Stimulated activated CD8-positive, alpha-beta memory T cell treated with anti-CD3 and anti-CD28 coated beads, Interleukin-4, amount 100 ng/mL, for 4 hours (primary cell): ENCODE data around the gene NEDD4.
"Not testable (repeated sequence)": the region's sequence is repeated elsewhere in the genome, so short reads cannot be mapped to it uniquely, and the experiment has no call there.

Experiments used
- DNase-seq, 2 donors: peaks; one replicate each; pipeline ENCODE4 v3.0.0-alpha.2; 2020; ENCODE audit warnings: low read depth in 2 of 2, low spot score in 1 of 2

The NEDD4 gene

DNA sequence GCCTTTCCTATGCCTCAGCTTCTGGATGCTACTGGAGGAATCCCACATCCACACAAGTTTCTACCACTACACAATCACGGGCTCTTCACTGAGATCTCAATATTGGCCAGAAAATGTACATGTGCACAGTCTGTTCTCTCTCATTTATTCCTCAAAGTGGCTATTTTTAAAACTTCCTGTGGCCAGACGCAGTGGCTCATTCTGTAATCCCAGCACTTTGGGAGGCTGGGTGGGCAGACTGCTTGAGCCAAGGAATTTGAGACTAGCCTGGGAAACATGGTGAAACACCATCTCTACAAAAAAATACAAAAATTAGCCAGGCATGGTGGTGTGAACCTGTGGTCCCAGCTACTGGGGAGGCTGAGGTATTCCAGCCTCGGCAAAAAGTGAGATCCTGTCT, 159.1 kb downstream of the NEDD4 start:
- no peak for DNase-seq

DNA sequence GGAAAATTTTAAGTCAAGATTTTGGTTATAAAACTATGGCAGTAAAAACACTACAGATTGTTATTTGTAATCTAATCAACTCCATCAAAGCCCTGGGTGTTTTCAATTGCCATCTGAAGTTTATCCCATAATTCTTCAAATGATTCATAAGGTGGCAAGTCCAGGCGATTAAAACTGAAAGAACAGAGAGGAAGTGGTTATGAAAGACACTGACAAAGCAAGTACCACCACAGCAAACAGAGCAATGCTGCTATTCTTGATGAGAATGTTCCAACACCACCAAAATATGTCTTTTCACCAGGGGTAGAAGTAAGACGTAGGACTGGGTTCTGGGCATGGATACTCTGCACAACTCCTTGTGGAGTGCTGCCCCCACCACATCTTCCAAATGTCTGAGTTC, 163.6 kb downstream of the NEDD4 start:
- DNase-seq: no peak

DNA sequence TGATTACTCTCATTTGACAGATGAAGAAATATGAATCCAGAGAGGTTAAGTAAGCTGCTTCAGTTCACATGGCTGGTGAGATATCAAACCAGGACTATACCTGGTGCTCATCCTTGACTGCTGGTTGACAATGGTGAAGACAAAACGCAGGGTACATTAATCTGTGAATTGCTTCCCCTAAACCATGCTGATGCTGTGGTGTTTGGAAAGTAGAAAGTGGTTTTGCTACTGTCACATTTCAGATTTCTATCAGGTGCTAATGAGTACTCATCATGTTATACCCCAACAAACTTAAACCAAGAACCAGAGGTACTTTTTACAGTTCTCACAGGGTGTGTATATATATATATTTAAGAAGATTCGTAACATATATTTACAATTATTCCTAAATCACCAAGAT, 165.5 kb downstream of the NEDD4 start:
- DNase-seq: no peak

GRCh38 chr15:55827204-55827603, 166.2 kb downstream of the NEDD4 start:
- no peak for DNase-seq

- no peak for DNase-seq
Measured at GRCh38 chr15:55824857-55825613, 168.4 kb downstream of the NEDD4 start.

GRCh38 chr15:55823699-55824340, 169.6 kb downstream of the NEDD4 start:
- no peak for DNase-seq

DNA sequence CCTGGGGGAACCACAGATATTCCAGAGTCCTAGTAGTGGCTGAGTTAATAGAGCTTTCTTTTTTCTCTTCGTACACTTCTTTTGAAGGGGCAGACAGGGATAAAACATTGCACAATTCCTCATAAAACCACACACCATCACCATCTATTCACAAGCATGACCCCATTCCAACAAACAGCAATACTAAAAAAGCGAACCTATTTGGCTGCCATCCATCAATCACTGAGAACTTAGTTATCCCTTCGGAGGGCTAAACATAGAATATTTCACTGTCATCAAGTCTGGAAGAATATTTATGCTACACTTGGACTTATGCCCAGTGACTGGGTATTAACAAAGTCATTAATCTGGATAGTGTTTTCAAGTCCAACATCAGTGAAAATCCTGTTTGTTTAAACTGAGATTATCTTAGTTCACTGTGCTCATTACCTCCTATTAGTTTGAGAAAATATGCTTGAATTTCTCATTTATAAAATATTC, 170.2 kb downstream of the NEDD4 start:
- no peak for DNase-seq

GRCh38 chr15:55821740-55822139, 171.7 kb downstream of the NEDD4 start:
- not testable (repeated sequence) for DNase-seq

- DNase-seq: no peak
Measured at GRCh38 chr15:55820043-55820442, 173.4 kb downstream of the NEDD4 start.

GRCh38 chr15:55819397-55820034, 173.9 kb downstream of the NEDD4 start:
- no peak for DNase-seq

- no peak for DNase-seq
Measured at GRCh38 chr15:55816017-55816416, 177.4 kb downstream of the NEDD4 start.

DNA sequence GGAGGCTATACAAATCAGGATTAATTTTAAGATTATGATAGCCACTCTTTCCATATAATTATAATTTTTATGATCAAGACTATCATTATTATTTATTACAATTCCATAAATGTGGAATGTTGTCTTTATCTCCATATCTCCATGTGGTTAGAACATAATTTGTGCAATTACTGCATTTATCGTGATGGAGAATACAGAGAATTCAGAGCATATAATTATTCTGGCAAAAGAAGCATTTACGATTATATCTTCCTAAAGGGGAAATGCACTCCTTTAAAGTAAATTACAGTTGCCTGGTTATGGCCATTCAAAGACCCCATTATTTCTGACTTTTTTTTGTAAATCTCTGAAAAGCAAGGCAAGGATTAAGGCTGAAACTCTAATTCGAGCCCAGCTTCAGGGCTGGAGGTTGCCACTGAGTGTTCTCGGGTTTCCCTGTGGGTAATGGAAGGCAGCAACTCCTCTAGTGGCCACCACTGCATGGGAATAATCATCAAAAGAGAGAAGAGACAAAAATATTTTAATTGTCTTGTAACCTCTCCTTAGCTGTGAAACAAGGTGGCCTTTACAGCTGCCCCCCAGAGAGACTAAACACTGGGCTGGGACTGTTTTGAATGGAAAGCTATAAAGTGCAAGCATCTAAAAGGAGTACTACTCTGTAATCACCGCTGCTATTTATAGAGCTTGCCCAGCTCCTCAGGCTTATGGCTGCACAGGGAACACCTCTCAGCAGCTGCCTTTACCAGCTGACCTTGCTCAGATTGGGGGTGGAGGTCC, 190.6 kb downstream of the NEDD4 start:
- no peak for DNase-seq

DNA sequence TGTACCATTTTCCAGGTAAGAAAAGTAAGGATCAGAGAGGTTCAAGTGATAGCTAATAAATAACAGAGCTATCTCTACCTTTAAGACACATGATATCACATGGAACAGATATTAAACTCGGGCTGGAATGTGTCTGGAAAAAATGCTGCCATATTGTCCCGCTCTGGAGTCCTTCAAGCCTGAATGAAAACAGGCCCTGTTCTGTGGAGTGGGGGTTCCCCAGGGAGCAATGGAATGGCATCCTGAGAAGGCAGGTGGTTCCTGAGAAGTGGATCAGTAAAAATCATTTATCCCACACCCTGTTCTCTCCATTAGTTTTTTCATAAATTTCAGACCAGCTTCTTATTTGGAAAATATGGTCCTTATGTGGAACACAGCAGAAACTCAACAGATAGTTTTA, 193.2 kb downstream of the NEDD4 start:
- DNase-seq: no peak

- no peak for DNase-seq
Measured at GRCh38 chr15:55799291-55800212, 193.9 kb downstream of the NEDD4 start.

DNA sequence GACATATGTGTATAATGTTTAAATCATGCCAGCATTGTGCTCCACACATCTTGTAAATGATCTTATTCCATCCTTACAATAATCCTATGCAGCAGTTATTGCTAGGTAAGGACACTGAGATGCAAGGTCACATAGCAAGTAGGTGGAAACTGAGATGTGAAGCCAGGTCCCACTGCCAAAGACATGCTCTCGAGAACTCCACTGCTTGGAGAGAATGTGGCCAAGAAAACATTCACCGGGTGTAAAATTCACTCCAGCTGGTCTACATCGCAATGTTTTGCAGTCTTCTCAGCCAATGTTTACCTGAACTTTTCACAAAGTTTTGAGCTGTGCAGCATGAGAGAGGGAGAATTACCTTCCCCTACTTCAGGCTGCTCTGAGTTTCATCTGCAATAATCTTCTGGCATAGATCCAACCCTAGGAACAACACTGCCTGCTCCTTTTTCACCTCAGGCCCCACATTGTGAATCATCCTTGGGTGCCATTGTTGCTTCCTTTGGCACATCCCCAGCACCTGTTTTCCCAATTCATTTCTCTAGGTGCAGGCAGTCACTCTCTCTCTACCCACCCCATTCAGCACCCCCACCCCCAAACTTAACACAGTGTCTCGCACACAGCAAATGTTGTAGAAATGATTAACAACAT, 197.0 kb downstream of the NEDD4 start:
- no peak for DNase-seq

GRCh38 chr15:55795031-55795430, 198.4 kb downstream of the NEDD4 start:
- DNase-seq: no peak

- DNase-seq: no peak
Measured at GRCh38 chr15:55791551-55792400, 201.6 kb downstream of the NEDD4 start.

DNA sequence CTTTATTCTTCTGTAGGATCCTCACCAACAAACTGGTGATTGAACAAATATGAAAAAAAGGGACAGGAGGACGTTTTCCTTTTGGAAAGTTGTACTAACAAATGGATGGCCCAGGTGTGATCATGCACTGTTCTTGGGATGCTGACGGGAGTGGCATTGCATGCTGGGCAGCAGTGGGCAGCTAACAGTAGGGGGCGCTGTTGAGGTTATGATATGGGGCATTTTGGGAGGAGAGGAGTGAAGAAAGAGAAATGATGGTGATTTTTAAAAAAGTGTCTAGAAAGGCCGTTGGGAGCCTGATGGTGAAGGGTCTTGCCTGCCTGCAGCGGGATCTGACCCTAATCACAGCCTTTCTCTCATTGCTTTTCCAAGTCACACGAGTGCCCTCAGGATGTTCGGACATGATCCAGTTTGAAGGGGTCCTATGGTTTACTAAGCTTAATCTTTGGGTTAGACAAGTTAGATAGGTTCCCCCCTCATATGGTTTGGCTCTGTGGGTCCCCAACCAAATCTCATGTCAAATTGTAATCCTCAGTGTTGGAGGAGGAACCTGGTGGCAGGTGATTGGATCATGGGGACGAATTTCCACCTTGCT, 204.2 kb downstream of the NEDD4 start:
- DNase-seq: peak in 1 of 2 donors; percentile 22

- DNase-seq: no peak
Measured at GRCh38 chr15:55786341-55786740, 207.1 kb downstream of the NEDD4 start.
